ENCODE results near the gene KCND3. TPM values are rescaled to one million over a fixed set of nuclear protein-coding genes. Genes with fewer than 3 reads are reported as not detected.

Gene KCND3
- total RNA-seq, 2 experiments from 2014 or later = not detected

DNA sequence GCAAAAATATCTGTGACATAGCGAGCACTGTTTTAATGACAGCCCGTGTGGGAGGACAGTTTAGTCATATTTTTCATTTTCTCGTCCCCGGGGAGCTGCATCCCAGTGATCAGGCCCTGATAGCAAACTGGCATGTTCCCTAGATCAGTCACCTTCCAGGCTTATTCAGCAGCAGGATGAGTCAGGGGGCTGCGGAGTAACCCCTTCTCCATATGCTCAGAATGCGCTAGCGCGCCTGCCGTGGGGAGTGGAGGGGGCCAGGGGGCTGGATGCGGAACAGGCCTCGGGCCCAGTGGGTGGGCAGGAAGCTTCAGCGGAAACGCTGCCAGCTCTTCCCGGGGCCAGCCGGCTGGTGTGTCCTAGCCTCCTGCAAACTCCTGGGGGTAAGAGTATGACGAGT is 94.0 kb downstream of the KCND3 start:
- H3K9me3 Mint-ChIP-seq = no peaks in the 10 kb centered on the region
- H3K4me1 Mint-ChIP-seq = no peaks in the 10 kb centered on the region
- no peak overlapping the region for H3K27ac Mint-ChIP-seq
- no peak overlapping the region for H3K4me3 Mint-ChIP-seq
- H3K36me3 Mint-ChIP-seq = no peaks in the 10 kb centered on the region
- peaks cover 9% of the 10 kb centered on the region for H3K27me3 Mint-ChIP-seq
- DNase-seq = no peak

DNA sequence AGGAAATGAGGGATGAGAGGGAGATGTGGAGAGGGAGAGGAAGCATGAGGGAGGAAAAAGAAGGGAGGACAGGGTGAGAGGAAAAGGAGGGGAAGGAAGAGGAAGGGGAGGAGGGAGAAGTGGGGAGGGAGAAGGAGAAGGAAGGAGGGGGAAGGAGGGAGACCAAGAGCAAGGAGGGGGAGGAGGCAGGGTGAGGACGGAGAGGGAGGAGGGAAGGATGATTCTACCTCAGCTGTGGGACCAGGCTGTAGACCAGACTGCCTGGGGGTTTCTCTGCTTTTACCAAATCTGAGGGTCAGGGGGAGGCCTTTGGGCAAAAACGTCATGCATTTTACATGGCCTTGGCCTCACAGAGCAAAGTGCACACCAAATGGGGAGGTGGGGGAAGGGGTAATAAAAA is 94.5 kb downstream of the KCND3 start:
- no peaks in the 10 kb centered on the region for H3K4me1 Mint-ChIP-seq
- no peaks in the 10 kb centered on the region for H3K36me3 Mint-ChIP-seq
- peaks cover 8% of the 10 kb centered on the region for H3K27me3 Mint-ChIP-seq
- H3K27ac Mint-ChIP-seq = no peak overlapping the region
- no peak for DNase-seq
- H3K4me3 Mint-ChIP-seq = no peak overlapping the region
- no peaks in the 10 kb centered on the region for H3K9me3 Mint-ChIP-seq

DNA sequence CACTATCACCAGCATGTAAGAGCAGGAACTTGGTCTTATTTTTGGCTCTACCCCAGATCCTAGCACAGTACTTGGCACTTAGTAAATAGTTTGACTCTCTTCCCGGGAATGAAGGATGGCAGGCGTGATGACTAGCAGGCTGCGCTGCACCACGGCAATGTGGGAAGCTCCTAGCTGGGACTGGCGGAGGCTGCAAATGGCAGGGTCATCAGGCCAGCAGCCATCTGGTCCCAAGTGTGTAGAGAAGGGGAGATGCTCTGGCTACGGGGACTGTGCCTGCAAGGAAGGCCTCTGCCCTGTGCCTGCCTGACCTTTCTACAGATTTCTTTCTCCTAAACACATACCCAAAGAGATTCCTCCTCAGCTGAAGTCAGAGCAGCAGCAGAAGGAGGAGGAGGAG is 95.0 kb downstream of the KCND3 start:
- Mint-ChIP-seq H3K9me3 (no peaks in the 10 kb centered on the region), H3K27me3 (peaks cover 4% of the 10 kb centered on the region), H3K27ac (no peak overlapping the region)

DNA sequence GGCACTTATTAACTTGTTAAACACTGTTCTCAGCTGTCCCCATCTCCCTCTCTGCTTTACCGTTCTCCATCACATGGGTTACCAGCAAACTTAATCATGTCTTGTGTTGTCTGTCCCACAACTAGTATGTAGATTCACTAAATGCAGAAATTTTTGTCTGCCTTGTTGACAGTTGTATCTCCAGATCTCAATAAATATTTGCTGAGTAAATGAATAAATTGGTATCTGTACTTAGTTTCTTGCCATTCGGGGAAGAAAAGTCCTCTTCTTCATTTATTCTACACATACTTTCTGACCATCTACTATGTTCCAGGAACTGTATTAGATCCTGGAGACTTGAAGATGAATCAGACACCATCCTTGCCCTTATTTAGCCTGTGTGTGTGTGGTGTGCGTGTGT is 97.9 kb downstream of the KCND3 start:
- Mint-ChIP-seq H3K4me1 (no peaks in the 10 kb centered on the region), H3K4me3 (no peak overlapping the region), H3K27ac (no peak overlapping the region), H3K36me3 (no peaks in the 10 kb centered on the region), H3K9me3 (no peaks in the 10 kb centered on the region), H3K27me3 (peaks cover 8% of the 10 kb centered on the region)
- DNase-seq = no peak

More for the DNA sequence above, 95.0 kb downstream of the KCND3 start:
- no peaks in the 10 kb centered on the region for H3K4me1 Mint-ChIP-seq
- DNase-seq = no peak
- no peak overlapping the region for H3K4me3 Mint-ChIP-seq
- no peaks in the 10 kb centered on the region for H3K36me3 Mint-ChIP-seq

DNA sequence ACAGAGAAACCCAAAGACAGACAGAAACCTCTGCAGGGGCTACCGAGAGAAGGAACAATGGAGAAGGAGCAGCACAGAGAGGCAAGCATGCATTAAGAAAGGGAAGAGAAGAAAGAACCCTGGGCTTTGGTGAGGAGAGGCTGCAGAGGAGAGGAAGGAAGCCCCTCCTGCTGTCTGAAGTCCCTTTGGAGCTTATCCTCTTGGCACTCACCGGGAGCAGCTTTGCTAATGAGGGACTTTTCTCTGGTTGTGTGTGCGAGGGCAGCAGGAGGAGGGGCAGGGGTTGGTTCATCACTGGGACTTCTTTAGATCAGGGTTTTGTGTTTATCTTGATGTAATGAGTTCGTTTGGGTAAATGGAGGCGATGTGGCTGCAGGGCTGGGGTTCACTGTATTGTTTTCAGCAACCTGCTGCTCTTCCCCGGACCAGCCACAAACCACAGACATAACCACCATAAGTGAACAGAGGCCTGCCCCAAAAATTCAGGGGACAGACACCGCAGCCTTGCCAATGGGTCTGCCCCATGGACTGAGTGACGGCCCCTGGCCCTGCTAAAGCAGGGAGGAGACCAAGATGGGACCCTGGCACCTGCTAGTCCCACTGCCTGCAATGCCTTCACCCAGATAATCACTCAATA is 100.6 kb downstream of the KCND3 start:
- Mint-ChIP-seq H3K27ac (no peak overlapping the region), H3K36me3 (no peaks in the 10 kb centered on the region), H3K9me3 (no peaks in the 10 kb centered on the region), H3K4me1 (no peaks in the 10 kb centered on the region), H3K27me3 (peaks cover 8% of the 10 kb centered on the region), H3K4me3 (no peak overlapping the region)
- DNase-seq = no peak

DNA sequence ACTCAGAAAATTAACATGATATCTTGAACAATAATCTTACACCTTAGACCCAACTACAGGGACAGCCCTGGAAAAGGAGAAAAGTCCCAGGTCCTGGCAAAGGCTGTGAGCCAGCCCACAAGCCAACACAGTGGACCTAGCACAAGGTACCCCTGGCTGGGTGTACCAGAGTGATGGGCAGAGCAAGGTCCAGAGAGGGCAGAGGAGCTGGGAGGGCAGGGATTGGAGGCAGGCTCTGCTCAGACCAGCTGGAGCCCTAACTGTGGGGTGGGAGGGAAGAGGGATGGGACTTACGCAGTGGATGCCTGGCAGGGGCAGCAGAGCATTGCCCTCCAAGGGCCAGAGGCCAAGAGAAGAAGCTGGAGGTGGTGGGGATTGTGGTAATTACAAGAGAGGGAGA is 101.6 kb downstream of the KCND3 start:
- H3K9me3 Mint-ChIP-seq = no peaks in the 10 kb centered on the region
- no peak overlapping the region for H3K4me3 Mint-ChIP-seq
- H3K4me1 Mint-ChIP-seq = no peaks in the 10 kb centered on the region
- H3K36me3 Mint-ChIP-seq = no peaks in the 10 kb centered on the region
- H3K27ac Mint-ChIP-seq = no peak overlapping the region
- peaks cover 8% of the 10 kb centered on the region for H3K27me3 Mint-ChIP-seq
- no peak for DNase-seq

DNA sequence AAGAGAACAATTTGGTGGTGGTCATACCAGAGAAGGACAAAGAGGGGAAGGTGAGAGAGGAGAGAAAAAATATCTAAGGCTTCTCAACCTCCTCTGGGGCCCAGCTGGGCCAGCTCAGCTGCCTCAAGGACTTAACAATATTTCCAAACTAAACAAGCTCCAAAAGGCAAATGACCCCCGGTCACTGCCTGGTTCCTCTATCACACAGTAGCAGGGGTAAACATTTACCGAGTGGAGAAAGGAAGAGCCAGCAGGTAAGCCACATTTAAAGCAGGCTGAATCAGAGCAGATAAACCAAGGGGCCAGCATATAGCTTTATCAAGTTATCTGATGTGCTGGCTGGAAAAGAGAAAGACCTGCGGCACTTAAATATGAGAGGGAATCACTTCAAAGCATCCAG is 102.1 kb downstream of the KCND3 start:
- no peaks in the 10 kb centered on the region for H3K4me1 Mint-ChIP-seq
- no peak overlapping the region for H3K4me3 Mint-ChIP-seq
- no peak overlapping the region for H3K27ac Mint-ChIP-seq
- no peaks in the 10 kb centered on the region for H3K36me3 Mint-ChIP-seq
- H3K9me3 Mint-ChIP-seq = no peaks in the 10 kb centered on the region
- peaks cover 8% of the 10 kb centered on the region for H3K27me3 Mint-ChIP-seq
- DNase-seq = no peak

DNA sequence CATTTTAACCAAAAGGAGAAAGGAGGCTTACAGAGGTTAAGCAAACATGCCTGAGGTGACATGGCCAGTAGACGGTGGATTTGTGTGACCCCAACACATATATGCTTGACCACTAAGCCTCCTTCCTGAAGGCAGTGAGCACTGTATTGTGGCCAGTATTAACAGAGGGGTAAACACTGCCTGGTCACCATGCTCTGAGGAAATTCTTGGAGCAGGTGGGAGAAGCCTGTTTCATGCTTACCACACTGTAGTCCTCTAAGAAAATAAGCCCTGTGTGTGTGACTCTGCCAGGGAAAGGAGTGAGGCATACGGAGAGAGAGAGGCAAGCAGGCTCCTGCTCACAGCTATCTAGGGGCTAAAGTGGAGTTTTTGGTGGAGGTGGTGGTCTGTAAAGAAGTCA is 102.7 kb downstream of the KCND3 start:
- no peaks in the 10 kb centered on the region for H3K36me3 Mint-ChIP-seq
- peaks cover 9% of the 10 kb centered on the region for H3K27me3 Mint-ChIP-seq
- H3K4me1 Mint-ChIP-seq = no peaks in the 10 kb centered on the region
- no peak overlapping the region for H3K27ac Mint-ChIP-seq
- H3K9me3 Mint-ChIP-seq = no peaks in the 10 kb centered on the region
- no peak for DNase-seq
- no peak overlapping the region for H3K4me3 Mint-ChIP-seq

DNA sequence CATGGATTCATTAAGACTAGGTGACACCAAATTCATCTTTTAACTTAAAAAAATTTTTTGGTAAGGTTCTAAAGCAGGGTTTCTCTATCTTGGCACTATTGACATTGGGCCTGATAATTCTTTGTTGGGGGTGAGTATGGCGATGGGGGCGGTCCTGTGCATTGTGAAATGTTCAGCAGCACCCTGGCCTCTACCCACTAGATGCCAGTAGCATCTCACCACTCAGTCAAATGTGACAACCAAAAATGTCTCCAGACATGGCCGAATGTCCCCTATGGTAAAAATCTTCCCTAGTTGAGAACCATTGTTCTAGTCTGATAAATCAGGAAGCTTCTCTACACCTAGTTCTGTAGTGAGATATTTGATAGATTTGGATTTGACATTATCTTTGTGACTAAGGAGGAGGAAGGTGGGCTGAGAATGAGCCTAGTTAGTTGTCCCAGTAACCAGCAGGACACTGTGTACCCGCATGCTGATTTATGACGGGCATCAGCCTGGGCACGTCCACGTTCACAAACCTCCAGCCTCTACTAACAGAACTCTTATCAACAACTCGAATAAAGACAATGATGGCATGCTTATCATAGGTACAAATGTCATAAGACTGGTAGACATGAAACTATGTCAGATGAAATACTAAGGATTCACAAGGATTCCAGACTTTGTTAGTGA is 104.6 kb downstream of the KCND3 start:
- no peak overlapping the region for H3K27ac Mint-ChIP-seq
- H3K27me3 Mint-ChIP-seq = peaks cover 22% of the 10 kb centered on the region
- no peak for DNase-seq
- no peaks in the 10 kb centered on the region for H3K36me3 Mint-ChIP-seq
- H3K9me3 Mint-ChIP-seq = no peaks in the 10 kb centered on the region
- no peaks in the 10 kb centered on the region for H3K4me1 Mint-ChIP-seq
- H3K4me3 Mint-ChIP-seq = no peak overlapping the region

DNA sequence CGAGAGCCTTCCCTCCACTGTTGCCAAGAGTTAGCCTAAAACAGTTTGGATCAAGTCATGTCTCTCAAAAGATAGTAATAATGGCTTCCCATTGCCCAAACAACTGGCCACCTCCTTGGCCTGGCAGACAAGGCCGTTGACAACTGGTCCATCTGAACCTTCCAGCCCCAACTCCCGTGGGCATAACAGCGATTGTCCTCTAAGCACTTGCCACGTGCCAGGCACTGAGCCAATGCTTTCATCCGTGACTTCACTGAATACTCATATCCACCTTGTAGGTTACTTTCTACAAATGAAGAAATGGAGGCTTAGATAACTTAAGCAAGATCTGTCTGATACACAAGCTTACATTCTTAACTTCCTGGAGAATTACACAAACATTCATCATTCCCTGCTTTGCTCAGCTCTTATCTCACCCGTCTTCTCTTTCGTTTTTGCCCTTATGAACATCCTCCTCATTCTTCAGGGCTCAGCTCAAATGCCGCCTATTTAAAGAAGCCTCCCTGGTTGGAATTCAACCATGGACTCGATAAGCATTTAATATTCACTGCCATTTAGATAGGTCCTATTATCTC is 106.4 kb downstream of the KCND3 start:
- Mint-ChIP-seq H3K4me1 (no peaks in the 10 kb centered on the region), H3K27me3 (peaks cover 22% of the 10 kb centered on the region), H3K27ac (no peak overlapping the region), H3K4me3 (no peak overlapping the region), H3K9me3 (no peaks in the 10 kb centered on the region), H3K36me3 (no peaks in the 10 kb centered on the region)
- DNase-seq = no peak

DNA sequence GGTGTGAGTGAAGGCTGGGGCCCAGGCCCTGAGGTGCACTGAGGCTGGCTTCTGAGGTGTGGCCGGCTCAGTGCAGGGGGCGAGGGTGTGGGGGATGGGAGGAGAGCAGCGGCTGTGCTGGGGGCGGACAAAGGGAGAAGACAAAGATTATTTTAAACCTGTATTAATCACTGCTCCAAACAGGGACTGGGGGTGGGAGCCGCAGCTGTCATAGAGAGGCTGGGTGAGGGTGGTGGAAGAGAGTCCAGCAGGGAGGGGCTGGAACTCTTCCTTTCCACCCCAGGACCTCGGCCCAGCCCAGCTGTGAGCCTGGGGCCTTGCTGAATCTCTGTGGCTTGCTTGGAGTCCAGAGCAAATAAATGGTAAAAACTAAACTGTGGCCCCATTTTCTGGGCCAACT is 106.9 kb downstream of the KCND3 start:
- Mint-ChIP-seq H3K4me3 (no peak overlapping the region), H3K27ac (no peak overlapping the region), H3K4me1 (no peaks in the 10 kb centered on the region), H3K27me3 (peaks cover 22% of the 10 kb centered on the region), H3K9me3 (no peaks in the 10 kb centered on the region), H3K36me3 (no peaks in the 10 kb centered on the region)
- no peak for DNase-seq

DNA sequence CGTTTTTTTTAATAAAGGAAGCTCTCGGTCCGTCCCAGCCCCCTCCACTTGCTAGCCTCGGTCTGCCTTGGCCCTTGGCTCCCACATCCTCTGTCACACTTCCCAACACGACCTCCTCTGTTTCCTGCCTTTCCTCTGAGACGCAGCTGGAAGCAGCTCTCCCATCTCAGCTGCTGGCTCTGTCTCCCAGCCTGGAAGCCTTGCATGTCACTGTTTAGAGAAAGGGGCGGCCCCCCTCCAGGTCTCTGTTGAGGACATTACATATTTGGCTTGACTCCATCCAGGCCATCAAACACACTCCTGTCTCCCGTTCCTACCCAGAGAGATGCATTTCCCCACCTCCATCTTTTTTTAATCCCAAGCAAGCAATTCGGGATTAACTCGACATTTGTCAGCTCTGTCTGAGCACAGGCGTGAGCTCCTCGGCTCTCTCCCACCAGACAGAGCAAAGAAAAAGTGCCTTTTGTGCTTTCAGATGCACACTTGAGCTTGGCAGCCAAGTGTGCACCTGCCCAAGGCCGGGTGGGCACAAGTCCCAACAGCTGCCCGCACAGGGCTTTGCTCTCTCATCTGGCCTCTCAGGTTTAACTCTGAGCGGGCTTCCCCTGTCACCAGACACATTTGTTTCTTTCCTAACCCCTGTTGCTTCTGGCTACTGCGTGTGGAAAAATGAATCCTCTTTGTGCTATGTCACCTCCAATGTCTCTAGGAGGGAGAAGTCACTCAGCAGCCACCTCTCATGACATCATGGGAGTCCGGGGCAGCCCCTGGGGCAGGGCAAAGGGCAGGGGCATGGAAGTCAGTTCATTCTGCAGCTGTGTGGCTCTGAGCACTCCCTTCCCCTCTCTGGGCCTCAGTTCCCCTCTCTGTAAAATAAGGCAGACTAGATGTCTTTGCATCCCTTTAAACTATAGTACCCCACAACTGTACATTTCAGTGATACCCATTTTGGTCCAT is 108.3 kb downstream of the KCND3 start:
- no peak for DNase-seq
- no peaks in the 10 kb centered on the region for H3K4me1 Mint-ChIP-seq
- peaks cover 27% of the 10 kb centered on the region for H3K27me3 Mint-ChIP-seq
- H3K4me3 Mint-ChIP-seq = no peak overlapping the region
- H3K9me3 Mint-ChIP-seq = no peaks in the 10 kb centered on the region
- no peak overlapping the region for H3K27ac Mint-ChIP-seq
- H3K36me3 Mint-ChIP-seq = no peaks in the 10 kb centered on the region

DNA sequence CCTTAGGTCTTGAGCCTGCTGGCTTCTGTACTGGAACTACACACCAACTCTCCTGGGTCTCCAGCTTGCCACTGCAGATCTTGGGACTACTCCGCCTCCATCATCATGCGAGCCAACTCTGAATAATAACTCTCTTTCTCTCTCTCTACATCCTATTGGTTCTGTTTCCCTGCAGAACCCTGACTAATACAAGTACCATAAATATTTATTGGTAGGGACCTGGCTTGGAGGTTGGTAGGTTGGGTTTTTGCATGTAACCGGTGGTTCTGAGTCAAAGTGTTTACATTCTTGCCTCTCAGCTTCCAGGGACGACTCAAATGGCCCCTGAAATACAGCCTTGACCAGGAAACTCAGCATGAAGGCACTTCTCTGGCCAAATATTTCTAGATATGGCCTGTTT is 110.4 kb downstream of the KCND3 start:
- no peaks in the 10 kb centered on the region for H3K9me3 Mint-ChIP-seq
- no peaks in the 10 kb centered on the region for H3K4me1 Mint-ChIP-seq
- H3K4me3 Mint-ChIP-seq = no peak overlapping the region
- no peak overlapping the region for H3K27ac Mint-ChIP-seq
- peaks cover 25% of the 10 kb centered on the region for H3K27me3 Mint-ChIP-seq
- H3K36me3 Mint-ChIP-seq = no peaks in the 10 kb centered on the region
- DNase-seq = no peak

DNA sequence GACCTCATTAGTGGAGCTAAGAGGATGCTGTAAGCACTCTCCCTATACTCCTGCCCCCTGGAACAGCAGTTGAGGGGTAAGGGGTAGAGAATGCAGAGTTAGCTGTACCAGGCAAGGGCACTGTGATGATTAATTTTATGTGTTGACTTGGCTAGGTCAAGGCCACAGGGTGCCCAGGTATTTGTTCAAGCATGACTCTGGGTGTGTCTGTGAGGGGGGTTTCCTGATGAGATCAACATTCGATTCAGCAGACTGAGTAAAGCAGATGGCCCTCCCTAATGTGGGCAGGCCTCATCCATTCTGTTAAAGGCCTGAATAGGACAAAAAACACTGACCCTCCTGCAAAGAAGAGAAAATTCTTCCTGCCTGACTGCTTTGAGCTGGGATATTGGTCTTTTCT is 110.8 kb downstream of the KCND3 start:
- no peak for DNase-seq
- Mint-ChIP-seq H3K9me3 (no peaks in the 10 kb centered on the region), H3K27me3 (peaks cover 25% of the 10 kb centered on the region), H3K27ac (no peak overlapping the region), H3K4me1 (no peaks in the 10 kb centered on the region), H3K36me3 (no peaks in the 10 kb centered on the region), H3K4me3 (no peak overlapping the region)

DNA sequence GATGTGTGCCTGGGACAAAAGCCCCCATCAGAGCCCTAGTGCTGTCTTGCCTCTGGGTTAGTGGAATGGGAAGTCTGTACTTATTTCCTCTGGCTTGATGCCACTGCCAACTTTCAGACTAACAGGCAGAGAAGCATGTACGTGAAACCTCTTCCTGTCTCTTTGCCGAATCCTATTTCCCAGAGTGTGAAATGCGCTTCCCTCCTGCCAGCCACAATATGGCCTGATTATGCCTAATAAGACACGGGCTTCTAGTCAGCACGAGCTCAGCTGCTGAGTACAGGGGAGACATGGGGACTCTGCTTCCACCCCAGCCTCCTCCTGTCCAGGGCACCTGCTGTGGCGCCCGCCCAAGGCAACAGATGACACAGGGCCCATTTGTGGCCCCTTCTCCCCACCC is 111.4 kb downstream of the KCND3 start:
- Mint-ChIP-seq H3K27me3 (peaks cover 25% of the 10 kb centered on the region), H3K27ac (no peak overlapping the region), H3K4me1 (no peaks in the 10 kb centered on the region), H3K4me3 (no peak overlapping the region), H3K9me3 (no peaks in the 10 kb centered on the region), H3K36me3 (no peaks in the 10 kb centered on the region)
- no peak for DNase-seq
